ENCODE measurements around the gene PDZRN3. TPM values are rescaled to one million over a fixed set of nuclear protein-coding genes. Genes with fewer than 3 reads are reported as not detected.

PDZRN3 gene
- polyA plus RNA-seq, 1 of the 3 experiments (the other 2 are of a cell fraction): 10.3 TPM

DNA sequence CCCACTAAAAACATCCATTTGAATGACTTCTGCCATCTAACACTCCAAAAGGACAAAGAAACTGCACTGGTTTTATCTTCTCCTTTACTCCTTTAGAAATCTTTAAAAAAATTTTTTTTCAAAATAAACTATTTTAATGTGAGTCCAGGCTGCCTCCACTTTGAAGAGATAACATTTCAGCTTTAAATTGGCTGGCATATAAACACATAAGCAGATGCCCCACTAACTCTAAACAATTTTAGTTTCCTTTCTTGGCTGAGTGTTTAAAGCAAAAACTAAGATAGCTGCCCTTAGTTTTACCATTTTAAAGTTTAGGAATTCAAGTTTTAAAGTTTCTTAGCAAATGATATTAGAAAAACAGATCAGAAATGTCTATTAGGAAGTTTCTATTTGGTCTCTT lies 39.9 kb downstream of the PDZRN3 start:
- no peaks in the 10 kb centered on the region for H3K9me2 ChIP-seq
- H3K9ac ChIP-seq: no peak overlapping the region
- no peaks in the 10 kb centered on the region for H3K27me3 ChIP-seq (ENCODE audit: insufficient read depth)
- ChIA-PET CTCF (interaction anchor here (0.9 to 1.4 kb wide), 2 partner anchors 10 to 120 kb away, joined by 3 read pairs; no protein-coding TSS in a partner anchor), POLR2A (interaction anchor here (0.7 kb wide), 1 partner anchor 20 kb away, joined by 3 read pairs; no protein-coding TSS in a partner anchor)
- no peak for DNase-seq
- H3K79me2 ChIP-seq (ENCODE audit: insufficient read depth): peaks cover 59% of the 10 kb centered on the region
- H3F3A ChIP-seq (replicated peaks; ENCODE audit: insufficient read depth): peaks cover 10% of the 10 kb centered on the region
- peaks cover 0 to 21% of the 10 kb centered on the region in 2 experiments for H3K36me3 ChIP-seq (replicated peaks in 1 of 2; ENCODE audit: control insufficient read depth in 1 of 2, insufficient read depth in 2 of 2, low read length in 1 of 2)
- no peak overlapping the region for H3K4me3 ChIP-seq (ENCODE audit: low read depth in 2 of 2, low read length in 1 of 2)
- H3K4me1 ChIP-seq (ENCODE audit: control insufficient read depth in 1 of 2, insufficient read depth in 2 of 2, low read depth in 1 of 2, low read length in 1 of 2): peaks cover 3 to 4% of the 10 kb centered on the region in 2 experiments; a peak in 2 of 4 replicates
- H3K27ac ChIP-seq (ENCODE audit: low read depth in 2 of 2, low read length in 1 of 2): no peak overlapping the region
- no peak for TF ChIP-seq SIN3A (IDR thresholded peaks at IDR 0.05; ENCODE audit: borderline replicate concordance, low read depth, low read length)
- TF ChIP-seq, protein P1, sequence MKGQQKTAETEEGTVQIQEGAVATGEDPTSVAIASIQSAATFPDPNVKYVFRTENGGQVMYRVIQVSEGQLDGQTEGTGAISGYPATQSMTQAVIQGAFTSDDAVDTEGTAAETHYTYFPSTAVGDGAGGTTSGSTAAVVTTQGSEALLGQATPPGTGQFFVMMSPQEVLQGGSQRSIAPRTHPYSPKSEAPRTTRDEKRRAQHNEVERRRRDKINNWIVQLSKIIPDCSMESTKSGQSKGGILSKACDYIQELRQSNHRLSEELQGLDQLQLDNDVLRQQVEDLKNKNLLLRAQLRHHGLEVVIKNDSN (IDR thresholded peaks at IDR 0.05; ENCODE audit: borderline replicate concordance, low read depth): no peak
- no peak for TF ChIP-seq RXRA (IDR thresholded peaks at IDR 0.05; ENCODE audit: borderline replicate concordance, low read depth)
- TF ChIP-seq, protein P2, sequence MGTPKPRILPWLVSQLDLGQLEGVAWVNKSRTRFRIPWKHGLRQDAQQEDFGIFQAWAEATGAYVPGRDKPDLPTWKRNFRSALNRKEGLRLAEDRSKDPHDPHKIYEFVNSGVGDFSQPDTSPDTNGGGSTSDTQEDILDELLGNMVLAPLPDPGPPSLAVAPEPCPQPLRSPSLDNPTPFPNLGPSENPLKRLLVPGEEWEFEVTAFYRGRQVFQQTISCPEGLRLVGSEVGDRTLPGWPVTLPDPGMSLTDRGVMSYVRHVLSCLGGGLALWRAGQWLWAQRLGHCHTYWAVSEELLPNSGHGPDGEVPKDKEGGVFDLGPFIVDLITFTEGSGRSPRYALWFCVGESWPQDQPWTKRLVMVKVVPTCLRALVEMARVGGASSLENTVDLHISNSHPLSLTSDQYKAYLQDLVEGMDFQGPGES (IDR thresholded peaks at IDR 0.05; ENCODE audit: low read depth, low read length): no peak
- TF ChIP-seq EP300 (IDR thresholded peaks at IDR 0.05; ENCODE audit: borderline replicate concordance in 1 of 2, low read depth in 1 of 2, low read length in 1 of 2): no peak
- TF ChIP-seq, protein P3, sequence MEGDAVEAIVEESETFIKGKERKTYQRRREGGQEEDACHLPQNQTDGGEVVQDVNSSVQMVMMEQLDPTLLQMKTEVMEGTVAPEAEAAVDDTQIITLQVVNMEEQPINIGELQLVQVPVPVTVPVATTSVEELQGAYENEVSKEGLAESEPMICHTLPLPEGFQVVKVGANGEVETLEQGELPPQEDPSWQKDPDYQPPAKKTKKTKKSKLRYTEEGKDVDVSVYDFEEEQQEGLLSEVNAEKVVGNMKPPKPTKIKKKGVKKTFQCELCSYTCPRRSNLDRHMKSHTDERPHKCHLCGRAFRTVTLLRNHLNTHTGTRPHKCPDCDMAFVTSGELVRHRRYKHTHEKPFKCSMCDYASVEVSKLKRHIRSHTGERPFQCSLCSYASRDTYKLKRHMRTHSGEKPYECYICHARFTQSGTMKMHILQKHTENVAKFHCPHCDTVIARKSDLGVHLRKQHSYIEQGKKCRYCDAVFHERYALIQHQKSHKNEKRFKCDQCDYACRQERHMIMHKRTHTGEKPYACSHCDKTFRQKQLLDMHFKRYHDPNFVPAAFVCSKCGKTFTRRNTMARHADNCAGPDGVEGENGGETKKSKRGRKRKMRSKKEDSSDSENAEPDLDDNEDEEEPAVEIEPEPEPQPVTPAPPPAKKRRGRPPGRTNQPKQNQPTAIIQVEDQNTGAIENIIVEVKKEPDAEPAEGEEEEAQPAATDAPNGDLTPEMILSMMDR (IDR thresholded peaks at IDR 0.05): no peak
- TF ChIP-seq, protein P4, sequence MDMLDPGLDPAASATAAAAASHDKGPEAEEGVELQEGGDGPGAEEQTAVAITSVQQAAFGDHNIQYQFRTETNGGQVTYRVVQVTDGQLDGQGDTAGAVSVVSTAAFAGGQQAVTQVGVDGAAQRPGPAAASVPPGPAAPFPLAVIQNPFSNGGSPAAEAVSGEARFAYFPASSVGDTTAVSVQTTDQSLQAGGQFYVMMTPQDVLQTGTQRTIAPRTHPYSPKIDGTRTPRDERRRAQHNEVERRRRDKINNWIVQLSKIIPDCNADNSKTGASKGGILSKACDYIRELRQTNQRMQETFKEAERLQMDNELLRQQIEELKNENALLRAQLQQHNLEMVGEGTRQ (IDR thresholded peaks at IDR 0.05; ENCODE audit: borderline replicate concordance, low read depth, low read length): no peak
- no peak for TF ChIP-seq TCF12 (IDR thresholded peaks at IDR 0.05)
- no peak for TF ChIP-seq JUND (IDR thresholded peaks at IDR 0.05)
- TF ChIP-seq RFX5 (IDR thresholded peaks at IDR 0.05; ENCODE audit: low read length): no peak
- TF ChIP-seq, protein P5, sequence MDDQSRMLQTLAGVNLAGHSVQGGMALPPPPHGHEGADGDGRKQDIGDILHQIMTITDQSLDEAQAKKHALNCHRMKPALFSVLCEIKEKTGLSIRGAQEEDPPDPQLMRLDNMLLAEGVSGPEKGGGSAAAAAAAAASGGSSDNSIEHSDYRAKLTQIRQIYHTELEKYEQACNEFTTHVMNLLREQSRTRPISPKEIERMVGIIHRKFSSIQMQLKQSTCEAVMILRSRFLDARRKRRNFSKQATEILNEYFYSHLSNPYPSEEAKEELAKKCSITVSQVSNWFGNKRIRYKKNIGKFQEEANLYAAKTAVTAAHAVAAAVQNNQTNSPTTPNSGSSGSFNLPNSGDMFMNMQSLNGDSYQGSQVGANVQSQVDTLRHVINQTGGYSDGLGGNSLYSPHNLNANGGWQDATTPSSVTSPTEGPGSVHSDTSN (IDR thresholded peaks at IDR 0.05): no peak
- no peak for TF ChIP-seq TEAD4 (IDR thresholded peaks at IDR 0.05; ENCODE audit: borderline replicate concordance, insufficient read depth)
- TF ChIP-seq EZH2phosphoT487 (IDR thresholded peaks at IDR 0.05; ENCODE audit: borderline replicate concordance, low read depth): no peak
- TF ChIP-seq, protein P6, sequence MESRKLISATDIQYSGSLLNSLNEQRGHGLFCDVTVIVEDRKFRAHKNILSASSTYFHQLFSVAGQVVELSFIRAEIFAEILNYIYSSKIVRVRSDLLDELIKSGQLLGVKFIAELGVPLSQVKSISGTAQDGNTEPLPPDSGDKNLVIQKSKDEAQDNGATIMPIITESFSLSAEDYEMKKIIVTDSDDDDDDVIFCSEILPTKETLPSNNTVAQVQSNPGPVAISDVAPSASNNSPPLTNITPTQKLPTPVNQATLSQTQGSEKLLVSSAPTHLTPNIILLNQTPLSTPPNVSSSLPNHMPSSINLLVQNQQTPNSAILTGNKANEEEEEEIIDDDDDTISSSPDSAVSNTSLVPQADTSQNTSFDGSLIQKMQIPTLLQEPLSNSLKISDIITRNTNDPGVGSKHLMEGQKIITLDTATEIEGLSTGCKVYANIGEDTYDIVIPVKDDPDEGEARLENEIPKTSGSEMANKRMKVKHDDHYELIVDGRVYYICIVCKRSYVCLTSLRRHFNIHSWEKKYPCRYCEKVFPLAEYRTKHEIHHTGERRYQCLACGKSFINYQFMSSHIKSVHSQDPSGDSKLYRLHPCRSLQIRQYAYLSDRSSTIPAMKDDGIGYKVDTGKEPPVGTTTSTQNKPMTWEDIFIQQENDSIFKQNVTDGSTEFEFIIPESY (IDR thresholded peaks at IDR 0.05; ENCODE audit: borderline replicate concordance, low read depth): no peak
- TF ChIP-seq GABPA (IDR thresholded peaks at IDR 0.05; ENCODE audit: low read depth): no peak
- TF ChIP-seq MEF2A (IDR thresholded peaks at IDR 0.05; ENCODE audit: borderline replicate concordance, low read depth): no peak
- no peak for TF ChIP-seq ELF1 (IDR thresholded peaks at IDR 0.05)
- no peak overlapping the region for H2AFZ ChIP-seq (ENCODE audit: low read depth)
- no peaks in the 10 kb centered on the region for H3K9me3 ChIP-seq
- H3K4me2 ChIP-seq: no peak overlapping the region
- H4K20me1 ChIP-seq (ENCODE audit: insufficient read depth): peaks cover 12% of the 10 kb centered on the region; the same call in 1 of the 2 replicates

Data from SK-N-SH (cell line).